ENCODE data around the gene RORC. TPM values are rescaled to one million over a fixed set of nuclear protein-coding genes. Genes with fewer than 3 reads are reported as not detected.
"Not testable (repeated sequence)": the region's sequence is repeated elsewhere in the genome, so short reads cannot be mapped to it uniquely, and the experiment has no call there.

RORC gene
- total RNA-seq, 1 experiment from 2014 or later, result 0.33 TPM

- no peak for DNase-seq (ENCODE audit: low spot score)
These were observed 25.4 kb downstream of the RORC start for GRCh38 chr1:151806170-151806569.

GRCh38 chr1:151805066-151805820 is 26.4 kb downstream of the RORC start, which contains the start of gene LINGO4:
Gene LINGO4 (minus strand): TSS chr1:151805419. CDS start chr1:151802704, 2,715 bp downstream.
- DNase-seq (ENCODE audit: low spot score), result no peak

GRCh38 chr1:151803915-151804314 is 27.7 kb downstream of the RORC start:
- DNase-seq (ENCODE audit: low spot score), result no peak

GRCh38 chr1:151803164-151803563 is 28.4 kb downstream of the RORC start:
- DNase-seq (ENCODE audit: low spot score), result no peak

GRCh38 chr1:151802372-151802771 is 29.2 kb downstream of the RORC start:
- no peak for DNase-seq (ENCODE audit: low spot score)

- no peak for DNase-seq (ENCODE audit: low spot score)
These were observed 29.8 kb downstream of the RORC start for GRCh38 chr1:151801846-151802245.

GRCh38 chr1:151801310-151801820 is 30.2 kb downstream of the RORC start:
- DNase-seq (ENCODE audit: low spot score), result no peak

GRCh38 chr1:151800830-151801229 is 30.8 kb downstream of the RORC start:
- DNase-seq (ENCODE audit: low spot score), result no peak

GRCh38 chr1:151799179-151800022 is 32.2 kb downstream of the RORC start:
- no peak for DNase-seq (ENCODE audit: low spot score)

- no peak for DNase-seq (ENCODE audit: low spot score)
These were observed 33.0 kb downstream of the RORC start for GRCh38 chr1:151798571-151798970.

GRCh38 chr1:151790940-151791651 is 40.5 kb downstream of the RORC start:
- peak; percentile 31 for DNase-seq (ENCODE audit: low spot score)

GRCh38 chr1:151790071-151790939 is 41.3 kb downstream of the RORC start, which contains the start of gene TDRKH:
Gene TDRKH (minus strand): TSS chr1:151790500. CDS start chr1:151783022, 7,478 bp downstream.
- peak; percentile 98 for DNase-seq (ENCODE audit: low spot score)

- no peak for DNase-seq (ENCODE audit: low spot score)
These were observed 43.9 kb downstream of the RORC start for GRCh38 chr1:151787689-151788088.

- DNase-seq (ENCODE audit: low spot score), result no peak
These were observed 47.8 kb downstream of the RORC start for GRCh38 chr1:151783796-151784195.

- DNase-seq (ENCODE audit: low spot score), result no peak
These were observed 48.9 kb downstream of the RORC start for GRCh38 chr1:151782741-151783140.

GRCh38 chr1:151782026-151782425 is 49.6 kb downstream of the RORC start:
- not testable (repeated sequence) for DNase-seq (ENCODE audit: low spot score)

- not testable (repeated sequence) for DNase-seq (ENCODE audit: low spot score)
These were observed 50.9 kb downstream of the RORC start for GRCh38 chr1:151780736-151781135.

GRCh38 chr1:151779852-151780251 is 51.8 kb downstream of the RORC start:
- no peak for DNase-seq (ENCODE audit: low spot score)

GRCh38 chr1:151777317-151777716 is 54.3 kb downstream of the RORC start:
- DNase-seq (ENCODE audit: low spot score), result no peak

- no peak for DNase-seq (ENCODE audit: low spot score)
These were observed 54.9 kb downstream of the RORC start for GRCh38 chr1:151776665-151777062.
